Measurements from ENCODE around the gene ERC2.
A peak's percentile ranks its signal among the peaks of the same experiment; 100 is the strongest.

The ERC2 gene

DNA sequence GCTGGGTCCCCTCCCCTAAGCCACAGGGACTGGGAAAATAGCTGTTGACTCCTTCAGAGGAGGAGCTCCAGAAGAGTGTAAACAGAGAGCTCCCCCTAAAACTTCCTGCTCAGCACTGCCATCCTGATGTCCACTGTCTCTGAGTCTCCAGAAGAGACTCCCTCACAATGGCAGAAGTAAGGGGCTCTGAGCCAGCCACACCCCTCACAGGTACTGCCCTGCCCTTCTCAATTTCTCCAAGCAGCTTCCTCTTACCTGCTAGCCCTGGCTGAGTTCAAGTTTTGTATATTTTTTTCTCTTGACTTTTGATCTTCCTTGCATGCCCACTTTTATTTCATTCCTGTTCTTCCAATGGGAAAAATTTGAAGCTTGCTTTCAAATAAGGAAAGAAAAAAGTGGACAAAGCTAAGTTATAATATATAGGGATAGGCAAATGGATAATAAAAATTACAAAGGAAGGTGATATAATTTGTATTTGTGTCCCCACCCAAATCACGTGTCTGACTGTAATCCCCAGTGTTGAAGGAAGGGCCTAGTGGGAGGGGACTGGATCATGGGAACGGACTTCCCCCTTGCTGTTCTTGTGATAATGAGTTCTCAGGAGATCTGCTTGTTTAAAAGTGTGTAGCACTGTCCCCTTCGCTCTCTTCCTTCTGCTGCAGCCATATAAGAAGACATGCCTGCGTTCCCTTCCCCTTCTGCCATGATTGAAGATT, 539.0 kb downstream of the ERC2 start:
- no peak for DNase-seq (ENCODE audit: low spot score)

DNA sequence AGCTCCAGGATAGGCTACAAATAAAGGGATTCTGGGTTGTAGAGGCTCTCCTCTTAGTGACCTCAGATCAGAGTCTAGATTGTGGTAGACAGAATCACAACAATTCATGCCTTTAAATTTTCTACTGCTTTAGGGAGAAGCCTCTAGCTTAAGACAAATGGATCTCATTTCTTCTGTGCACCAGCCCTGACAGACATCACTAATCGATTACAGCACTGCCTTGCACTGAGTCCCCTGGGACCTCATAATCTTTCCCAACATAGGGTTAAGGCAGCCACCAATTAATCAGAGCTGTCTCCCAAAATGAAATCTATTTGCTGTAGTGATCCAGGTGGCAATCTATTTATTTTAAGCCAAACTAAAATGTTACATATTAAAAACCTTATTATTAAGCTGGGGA, 544.6 kb downstream of the ERC2 start:
- DNase-seq (ENCODE audit: low spot score), result no peak

GRCh38 chr3:55923207-55923606, 545.1 kb downstream of the ERC2 start:
- no peak for DNase-seq (ENCODE audit: low spot score)

- no peak for DNase-seq (ENCODE audit: low spot score)
Observed at GRCh38 chr3:55912880-55913279, 555.4 kb downstream of the ERC2 start.

- no peak for DNase-seq (ENCODE audit: low spot score)
Observed at GRCh38 chr3:55911266-55911665, 557.0 kb downstream of the ERC2 start.

DNA sequence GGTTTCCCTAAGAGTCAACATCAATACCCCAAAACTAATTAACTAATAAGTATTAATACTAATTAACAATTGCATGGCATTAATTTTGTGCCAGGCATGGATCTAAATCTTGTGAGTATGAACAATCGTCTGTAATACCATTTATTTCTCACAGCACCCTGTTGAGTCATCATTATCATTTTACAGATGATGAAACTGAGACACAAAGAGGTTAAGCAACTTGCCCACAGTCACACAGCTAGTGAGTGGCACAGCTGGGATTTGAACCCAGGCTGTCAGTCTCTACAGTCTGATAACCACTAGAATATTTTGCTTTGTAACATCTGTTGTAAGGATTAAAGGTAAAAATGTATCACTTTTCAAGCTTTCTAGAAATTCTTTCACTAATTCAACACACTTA, 557.7 kb downstream of the ERC2 start:
- no peak for DNase-seq (ENCODE audit: low spot score)

GRCh38 chr3:55909373-55909772, 558.9 kb downstream of the ERC2 start:
- no peak for DNase-seq (ENCODE audit: low spot score)

DNA sequence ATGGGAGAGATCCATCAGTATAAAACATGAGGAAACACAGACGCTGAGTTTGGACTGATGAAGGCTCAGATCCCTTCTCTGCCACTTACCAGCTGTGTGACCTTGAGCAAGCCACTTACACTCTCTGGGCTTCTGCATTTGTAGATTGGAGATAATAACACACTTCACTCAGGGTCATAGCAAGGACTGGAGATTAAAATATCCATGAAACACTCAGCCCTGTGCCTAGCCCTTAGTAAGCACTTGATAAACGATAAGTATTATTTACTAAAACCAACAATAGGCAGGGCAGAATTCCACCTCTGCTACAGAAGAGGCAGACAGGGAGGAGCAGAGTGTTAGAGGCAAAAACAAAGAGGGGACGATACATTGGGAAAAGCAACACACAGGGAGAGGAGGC, 560.7 kb downstream of the ERC2 start:
- DNase-seq (ENCODE audit: low spot score), result no peak

DNA sequence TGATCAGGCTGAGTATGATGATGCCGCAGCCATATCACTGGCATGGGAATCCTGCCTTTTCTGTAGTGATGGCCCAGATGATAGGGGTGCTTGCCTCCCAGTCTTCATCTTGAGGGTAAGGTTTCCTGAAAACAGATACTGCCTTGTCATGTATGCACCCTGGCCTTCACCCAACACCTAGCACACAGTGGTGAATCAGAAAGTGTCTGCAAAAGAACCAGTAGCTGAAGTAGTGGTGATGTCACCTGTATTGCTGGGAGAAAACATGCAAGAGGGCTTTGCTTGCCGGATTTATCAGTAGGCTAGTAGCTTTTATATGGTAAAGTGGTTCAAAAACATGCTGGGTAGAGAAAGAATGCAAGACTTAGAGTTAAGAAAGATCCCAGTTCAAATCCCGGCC, 561.4 kb downstream of the ERC2 start:
- no peak for DNase-seq (ENCODE audit: low spot score)

- DNase-seq (ENCODE audit: low spot score), result no peak
Observed at GRCh38 chr3:55904716-55905115, 563.6 kb downstream of the ERC2 start.

GRCh38 chr3:55903680-55904079, 564.6 kb downstream of the ERC2 start:
- DNase-seq (ENCODE audit: low spot score), result no peak

- DNase-seq (ENCODE audit: low spot score), result no peak
Observed at GRCh38 chr3:55902221-55902900, 565.9 kb downstream of the ERC2 start.

GRCh38 chr3:55899887-55900286, 568.4 kb downstream of the ERC2 start:
- DNase-seq (ENCODE audit: low spot score), result no peak

DNA sequence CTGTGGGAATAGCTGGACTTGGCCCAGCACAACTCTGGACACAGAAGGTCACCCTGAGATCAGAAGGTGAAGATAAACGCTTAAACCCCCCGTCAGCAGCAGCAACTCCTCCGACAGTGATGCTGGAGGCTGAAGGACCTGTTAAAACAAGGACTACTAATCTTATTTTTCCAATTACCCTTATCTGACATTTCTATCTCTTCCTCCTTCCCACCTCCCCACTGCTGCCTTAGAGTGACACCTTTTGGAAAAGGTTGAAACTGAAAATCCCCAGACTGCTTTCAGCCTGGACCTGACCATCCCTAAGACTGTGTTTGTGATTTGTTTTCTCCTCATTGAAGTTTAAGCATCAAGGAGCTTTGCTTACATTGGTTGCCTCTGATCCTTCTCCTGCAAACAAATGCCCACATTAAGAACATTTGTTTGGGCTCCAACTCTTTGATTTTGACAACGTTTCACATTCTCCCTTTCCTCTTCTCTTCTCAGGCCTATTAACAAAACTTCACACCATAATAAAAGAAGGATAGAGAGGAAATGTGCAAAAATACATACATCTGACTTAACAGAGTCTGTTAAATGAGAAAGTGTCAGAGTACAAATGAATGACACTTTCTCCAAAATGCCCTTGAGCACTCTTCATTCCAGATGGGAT, 570.6 kb downstream of the ERC2 start:
- no peak for DNase-seq (ENCODE audit: low spot score)

GRCh38 chr3:55895897-55896566, 572.2 kb downstream of the ERC2 start:
- no peak for DNase-seq (ENCODE audit: low spot score)

GRCh38 chr3:55894605-55895004, 573.7 kb downstream of the ERC2 start:
- DNase-seq (ENCODE audit: low spot score), result no peak

GRCh38 chr3:55893045-55893664, 575.1 kb downstream of the ERC2 start:
- no peak for DNase-seq (ENCODE audit: low spot score)

DNA sequence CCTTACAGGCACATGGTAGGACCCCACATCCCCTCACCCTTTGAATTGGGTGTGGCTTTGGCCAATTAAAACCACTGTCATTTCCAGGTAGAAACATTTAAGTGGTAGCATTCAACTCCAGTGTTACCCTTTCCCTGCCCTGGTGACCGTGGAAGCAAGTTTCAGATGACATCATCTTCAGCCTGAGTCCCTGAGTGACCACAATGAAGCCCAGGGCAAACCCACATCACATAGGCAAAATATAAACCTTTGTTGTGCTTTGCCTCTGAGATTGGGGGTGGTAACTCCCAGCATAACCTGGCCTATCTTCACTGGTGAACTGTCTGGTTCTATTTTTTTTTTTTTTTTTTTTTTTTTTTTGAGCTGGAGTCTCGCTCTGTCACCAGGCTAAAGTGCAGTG, 577.2 kb downstream of the ERC2 start:
- no peak for DNase-seq (ENCODE audit: low spot score)

GRCh38 chr3:55888282-55888885, 579.9 kb downstream of the ERC2 start:
- DNase-seq (ENCODE audit: low spot score), result peak; percentile 11

- DNase-seq (ENCODE audit: low spot score), result no peak
Observed at GRCh38 chr3:55885721-55886120, 582.5 kb downstream of the ERC2 start.

DNA sequence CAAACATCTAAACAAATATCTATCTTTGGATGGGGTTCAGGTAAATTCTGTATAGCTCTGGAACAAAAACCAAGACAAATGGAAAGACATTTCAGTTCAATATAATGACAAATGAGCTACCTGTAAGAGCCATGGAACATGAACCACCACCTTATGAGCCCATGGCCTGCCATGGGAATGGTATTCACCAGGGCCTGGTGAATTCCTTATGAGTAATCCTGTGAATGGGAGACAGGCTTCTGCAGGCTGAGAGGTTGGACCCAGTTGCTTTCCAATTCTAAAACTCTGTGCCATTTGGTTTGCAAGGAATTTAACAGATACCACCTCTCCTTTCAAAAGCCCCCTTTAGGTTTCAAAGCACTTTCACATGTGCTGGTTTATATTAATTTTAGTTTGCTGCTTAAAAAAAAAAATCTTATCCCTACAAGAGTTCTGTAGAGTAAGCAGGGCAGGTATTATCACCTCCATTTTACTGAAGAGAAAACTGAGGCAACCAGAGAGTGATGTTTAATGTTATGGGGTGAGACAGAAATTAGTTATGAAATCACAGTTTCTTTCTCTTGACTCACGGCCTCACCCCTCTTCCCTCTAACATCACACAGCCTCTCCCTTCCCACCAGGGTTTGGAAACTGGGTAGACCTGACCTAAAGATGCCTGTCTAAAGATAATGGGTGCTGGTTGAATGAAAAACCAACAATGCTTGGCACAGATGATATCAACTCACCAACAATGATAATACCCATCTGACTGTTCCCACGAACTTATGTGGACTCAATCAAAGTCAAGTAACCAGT, 583.6 kb downstream of the ERC2 start:
- no peak for DNase-seq (ENCODE audit: low spot score)

Data from globus pallidus (tissue), 1 donor.